Esophagus squamous epithelium (tissue), 4 donors: ENCODE data around the gene APCDD1.
"Not testable (repeated sequence)": the region's sequence is repeated elsewhere in the genome, so short reads cannot be mapped to it uniquely, and the experiment has no call there.

Experiments used
- POLR2A ChIP-seq, 4 donors: fragments of 450-650 bp; IDR thresholded peaks; one replicate each; pipeline ENCODE4 v1.6.1; 2017; ENCODE audit warnings: antibody characterized with exemption in 4 of 4, mild to moderate bottlenecking in 4 of 4, moderate library complexity in 3 of 4
- TF ChIP-seq, protein P1 (sequence below), 6 experiments: fragments of 450-650 bp in 4 of 6; fragments of 200-600 bp in 2 of 6; sonication (generic) in 2 of 6; IDR thresholded peaks; one replicate each; pipeline ENCODE4 v1.5.1; 2016 to 2019; ENCODE audit warnings: antibody characterized with exemption in 6 of 6, mild to moderate bottlenecking in 4 of 6, moderate library complexity in 4 of 6

DNA sequence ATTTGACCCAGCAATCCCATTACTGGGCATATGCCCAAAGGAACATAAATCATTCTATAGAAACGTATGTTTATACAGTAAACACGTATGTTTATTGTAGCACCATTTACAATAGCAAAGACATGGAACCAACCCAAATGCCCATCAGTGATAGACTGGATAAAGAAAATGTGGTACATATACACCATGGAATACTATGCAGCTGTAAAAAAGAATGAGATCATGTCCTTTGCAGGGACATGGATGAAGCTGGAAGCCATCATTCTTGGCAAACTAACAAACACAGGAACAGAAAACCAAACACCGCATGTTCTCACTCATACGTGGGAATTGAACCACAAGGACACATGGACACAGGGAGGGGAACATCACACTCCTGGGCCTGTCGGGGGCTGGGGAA lies 84.7 kb downstream of the APCDD1 start:
- TF ChIP-seq, protein P1, sequence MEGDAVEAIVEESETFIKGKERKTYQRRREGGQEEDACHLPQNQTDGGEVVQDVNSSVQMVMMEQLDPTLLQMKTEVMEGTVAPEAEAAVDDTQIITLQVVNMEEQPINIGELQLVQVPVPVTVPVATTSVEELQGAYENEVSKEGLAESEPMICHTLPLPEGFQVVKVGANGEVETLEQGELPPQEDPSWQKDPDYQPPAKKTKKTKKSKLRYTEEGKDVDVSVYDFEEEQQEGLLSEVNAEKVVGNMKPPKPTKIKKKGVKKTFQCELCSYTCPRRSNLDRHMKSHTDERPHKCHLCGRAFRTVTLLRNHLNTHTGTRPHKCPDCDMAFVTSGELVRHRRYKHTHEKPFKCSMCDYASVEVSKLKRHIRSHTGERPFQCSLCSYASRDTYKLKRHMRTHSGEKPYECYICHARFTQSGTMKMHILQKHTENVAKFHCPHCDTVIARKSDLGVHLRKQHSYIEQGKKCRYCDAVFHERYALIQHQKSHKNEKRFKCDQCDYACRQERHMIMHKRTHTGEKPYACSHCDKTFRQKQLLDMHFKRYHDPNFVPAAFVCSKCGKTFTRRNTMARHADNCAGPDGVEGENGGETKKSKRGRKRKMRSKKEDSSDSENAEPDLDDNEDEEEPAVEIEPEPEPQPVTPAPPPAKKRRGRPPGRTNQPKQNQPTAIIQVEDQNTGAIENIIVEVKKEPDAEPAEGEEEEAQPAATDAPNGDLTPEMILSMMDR (IDR thresholded peaks at IDR 0.05), result not testable (repeated sequence)
- not testable (repeated sequence) for TF ChIP-seq POLR2A (IDR thresholded peaks at IDR 0.05)
